HepG2 (cell line): ENCODE results near the gene IGFBP5. TPM values are rescaled to one million over a fixed set of nuclear protein-coding genes. Genes with fewer than 3 reads are reported as not detected.

Experiments used
- ATF7 ChIP-seq, 2 experiments: fragments of 450-650 bp in 1 of 2; sonication (generic) in 1 of 2; formaldehyde crosslinking in 1 of 2; IDR thresholded peaks; 2 replicates each; pipeline versions ENCODE4 v1.4.0 to v1.6.1; 2016 to 2020; ENCODE audit warnings: antibody characterized with exemption in 1 of 2, mild to moderate bottlenecking in 1 of 2, missing genetic modification reagents in 1 of 2
- FOXA3 ChIP-seq: IDR thresholded peaks from 2 replicates; pipeline ENCODE4 v1.6.1; 2016; ENCODE audit warnings: missing genetic modification reagents, missing compliant biosample characterization
- KAT2B ChIP-seq: fragments of 150-350 bp; IDR thresholded peaks from 2 replicates; pipeline ENCODE4 v1.6.1; 2014; ENCODE audit warnings: low read depth, low read length, borderline replicate concordance
- MIXL1 ChIP-seq: IDR thresholded peaks from 2 replicates; pipeline ENCODE4 v1.6.1; 2016
- RXRB ChIP-seq: IDR thresholded peaks from 2 replicates; pipeline ENCODE4 v1.6.1; 2016; ENCODE audit warnings: borderline replicate concordance, missing genetic modification reagents, missing compliant biosample characterization
- TARDBP ChIP-seq: sonication (generic); formaldehyde crosslinking; IDR thresholded peaks from 2 replicates; pipeline ENCODE4 v1.8.0; 2022; ENCODE audit warnings: mild to moderate bottlenecking, missing genetic modification reagents
- TEAD2 ChIP-seq: sonication (generic); formaldehyde crosslinking; IDR thresholded peaks from 2 replicates; pipeline ENCODE4 v1.9.0; 2021; ENCODE audit warnings: missing genetic modification reagents
- THAP11 ChIP-seq: IDR thresholded peaks from 2 replicates; pipeline ENCODE4 v1.6.1; 2016; ENCODE audit warnings: missing biosample characterization, missing genetic modification reagents
- ZNF264 ChIP-seq: sonication (generic); formaldehyde crosslinking; IDR thresholded peaks from 2 replicates; pipeline ENCODE4 v1.4.0; 2020; ENCODE audit warnings: missing genetic modification reagents
- ZNF766 ChIP-seq: sonication (generic); formaldehyde crosslinking; IDR thresholded peaks from 2 replicates; pipeline ENCODE4 v1.5.0; 2020; ENCODE audit warnings: missing genetic modification reagents, borderline replicate concordance
- ZSCAN21 ChIP-seq: sonication (generic); formaldehyde crosslinking; IDR thresholded peaks from 2 replicates; pipeline ENCODE4 v1.8.0; 2022; ENCODE audit warnings: mild to moderate bottlenecking, missing genetic modification reagents, moderate library complexity, borderline replicate concordance
- polyA plus RNA-seq, 8 experiments: library from polyadenylated mRNA; depleted of rRNA in 3 of 8; stranded (reverse) in 7 of 8; unstranded in 1 of 8; fragments of >200 nt; fragmentation: Illumina TruSeq in 4 of 8; extraction: Trizol in 4 of 8; gene quantifications; 2 replicates each; pipeline versions ENCODE4 v1.2.1 to v1.2.3, GENCODE V29; 2011 to 2016; ENCODE audit warnings: low read depth in 4 of 8, missing spikeins in 1 of 8, mixed read lengths in 1 of 8; ENCODE audit not compliant: insufficient read depth in 1 of 8
- total RNA-seq, 5 experiments: library from RNA; depleted of rRNA; stranded (reverse); fragments of >200 nt; fragmentation: Illumina TruSeq; extraction: Trizol; gene quantifications; 2 replicates each; pipeline ENCODE4 v1.2.3, GENCODE V29; 2016; ENCODE audit warnings: low read depth in 1 of 5
- TF ChIP-seq, protein P1 (sequence below), 2 experiments: fragments of 450-650 bp in 1 of 2; sonication (generic) in 1 of 2; formaldehyde crosslinking; IDR thresholded peaks; 2 replicates each; pipeline versions ENCODE4 v1.5.0 to v1.8.0; 2020 to 2022; ENCODE audit warnings: mild to moderate bottlenecking in 1 of 2, missing genetic modification reagents in 1 of 2
- TF ChIP-seq, protein P2 (sequence below), 2 experiments: sonication (generic) in 1 of 2; formaldehyde crosslinking in 1 of 2; IDR thresholded peaks; 2 replicates each; pipeline versions ENCODE4 v1.6.1 to v1.9.0; 2014 to 2022; ENCODE audit warnings: antibody characterized with exemption in 1 of 2, borderline replicate concordance in 1 of 2, inconsistent platforms in 1 of 2, low read depth in 1 of 2, missing genetic modification reagents in 1 of 2
- TF ChIP-seq, protein P3 (sequence below): sonication (generic); formaldehyde crosslinking; IDR thresholded peaks from 2 replicates; pipeline ENCODE4 v1.8.0; 2022; ENCODE audit warnings: missing genetic modification reagents, mild to moderate bottlenecking, moderate library complexity, borderline replicate concordance
- TF ChIP-seq, protein P4 (sequence below): sonication (generic); formaldehyde crosslinking; IDR thresholded peaks from 2 replicates; pipeline ENCODE4 v1.8.1; 2023; ENCODE audit warnings: mild to moderate bottlenecking, inconsistent platforms, moderate library complexity, missing genetic modification reagents, borderline replicate concordance

The IGFBP5 gene
- total and polyA plus RNA-seq, 2 of the 13 experiments (the other 11 are each of a cell fraction or from before 2014, with no cell fraction given) = 0.15 TPM; not detected in 1

DNA sequence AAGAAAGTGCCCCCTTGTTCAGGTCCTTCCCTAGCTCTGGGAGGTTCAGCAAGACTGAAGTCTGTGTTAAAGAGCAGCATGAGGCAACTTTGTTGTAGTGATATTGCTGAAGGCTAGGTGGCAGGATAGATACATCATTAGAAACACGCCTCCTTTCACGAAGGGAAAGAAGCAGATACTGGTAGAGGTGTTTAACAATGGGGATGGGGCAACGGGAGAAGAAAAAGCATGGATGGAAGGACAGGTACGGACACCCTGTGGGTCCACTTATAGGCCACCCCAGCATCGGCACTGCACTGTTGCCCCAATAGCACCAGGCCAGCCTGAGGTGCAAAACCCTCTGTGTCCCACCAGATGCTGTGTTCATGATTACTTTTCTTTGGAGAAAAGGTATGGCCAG, 3.5 kb upstream of the IGFBP5 start (continued):
- TF ChIP-seq, protein P1, sequence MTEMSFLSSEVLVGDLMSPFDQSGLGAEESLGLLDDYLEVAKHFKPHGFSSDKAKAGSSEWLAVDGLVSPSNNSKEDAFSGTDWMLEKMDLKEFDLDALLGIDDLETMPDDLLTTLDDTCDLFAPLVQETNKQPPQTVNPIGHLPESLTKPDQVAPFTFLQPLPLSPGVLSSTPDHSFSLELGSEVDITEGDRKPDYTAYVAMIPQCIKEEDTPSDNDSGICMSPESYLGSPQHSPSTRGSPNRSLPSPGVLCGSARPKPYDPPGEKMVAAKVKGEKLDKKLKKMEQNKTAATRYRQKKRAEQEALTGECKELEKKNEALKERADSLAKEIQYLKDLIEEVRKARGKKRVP (CRISPR knock-in tag; IDR thresholded peaks at IDR 0.05) = peak in 1 of 2 experiments; percentile 42; a peak in 1 of 4 replicates
- 0 out of 2 replicates have a peak, but pooled peaks have one; percentile 26 for TF ChIP-seq FOXA3 (CRISPR knock-in tag)
- TF ChIP-seq THAP11 (CRISPR knock-in tag) = 0 out of 2 replicates have a peak, but pooled peaks have one; percentile 32
- no peak for TF ChIP-seq KAT2B
- no peak for TF ChIP-seq RXRB (CRISPR knock-in tag)
- TF ChIP-seq ZNF766 (CRISPR knock-in tag) = no peak
- TF ChIP-seq TARDBP (CRISPR knock-in tag) = no peak
- TF ChIP-seq, protein P2, sequence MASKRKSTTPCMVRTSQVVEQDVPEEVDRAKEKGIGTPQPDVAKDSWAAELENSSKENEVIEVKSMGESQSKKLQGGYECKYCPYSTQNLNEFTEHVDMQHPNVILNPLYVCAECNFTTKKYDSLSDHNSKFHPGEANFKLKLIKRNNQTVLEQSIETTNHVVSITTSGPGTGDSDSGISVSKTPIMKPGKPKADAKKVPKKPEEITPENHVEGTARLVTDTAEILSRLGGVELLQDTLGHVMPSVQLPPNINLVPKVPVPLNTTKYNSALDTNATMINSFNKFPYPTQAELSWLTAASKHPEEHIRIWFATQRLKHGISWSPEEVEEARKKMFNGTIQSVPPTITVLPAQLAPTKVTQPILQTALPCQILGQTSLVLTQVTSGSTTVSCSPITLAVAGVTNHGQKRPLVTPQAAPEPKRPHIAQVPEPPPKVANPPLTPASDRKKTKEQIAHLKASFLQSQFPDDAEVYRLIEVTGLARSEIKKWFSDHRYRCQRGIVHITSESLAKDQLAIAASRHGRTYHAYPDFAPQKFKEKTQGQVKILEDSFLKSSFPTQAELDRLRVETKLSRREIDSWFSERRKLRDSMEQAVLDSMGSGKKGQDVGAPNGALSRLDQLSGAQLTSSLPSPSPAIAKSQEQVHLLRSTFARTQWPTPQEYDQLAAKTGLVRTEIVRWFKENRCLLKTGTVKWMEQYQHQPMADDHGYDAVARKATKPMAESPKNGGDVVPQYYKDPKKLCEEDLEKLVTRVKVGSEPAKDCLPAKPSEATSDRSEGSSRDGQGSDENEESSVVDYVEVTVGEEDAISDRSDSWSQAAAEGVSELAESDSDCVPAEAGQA (IDR thresholded peaks at IDR 0.05; ENCODE audit: low read depth) = no peak
- TF ChIP-seq, protein P2 (CRISPR knock-in tag; IDR thresholded peaks at IDR 0.05; ENCODE audit: borderline replicate concordance) = no peak
- TF ChIP-seq, protein P3, sequence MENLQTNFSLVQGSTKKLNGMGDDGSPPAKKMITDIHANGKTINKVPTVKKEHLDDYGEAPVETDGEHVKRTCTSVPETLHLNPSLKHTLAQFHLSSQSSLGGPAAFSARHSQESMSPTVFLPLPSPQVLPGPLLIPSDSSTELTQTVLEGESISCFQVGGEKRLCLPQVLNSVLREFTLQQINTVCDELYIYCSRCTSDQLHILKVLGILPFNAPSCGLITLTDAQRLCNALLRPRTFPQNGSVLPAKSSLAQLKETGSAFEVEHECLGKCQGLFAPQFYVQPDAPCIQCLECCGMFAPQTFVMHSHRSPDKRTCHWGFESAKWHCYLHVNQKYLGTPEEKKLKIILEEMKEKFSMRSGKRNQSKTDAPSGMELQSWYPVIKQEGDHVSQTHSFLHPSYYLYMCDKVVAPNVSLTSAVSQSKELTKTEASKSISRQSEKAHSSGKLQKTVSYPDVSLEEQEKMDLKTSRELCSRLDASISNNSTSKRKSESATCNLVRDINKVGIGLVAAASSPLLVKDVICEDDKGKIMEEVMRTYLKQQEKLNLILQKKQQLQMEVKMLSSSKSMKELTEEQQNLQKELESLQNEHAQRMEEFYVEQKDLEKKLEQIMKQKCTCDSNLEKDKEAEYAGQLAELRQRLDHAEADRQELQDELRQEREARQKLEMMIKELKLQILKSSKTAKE = no peak
- TF ChIP-seq ATF7 (IDR thresholded peaks at IDR 0.05) = no peak
- no peak for TF ChIP-seq ATF7 (CRISPR knock-in tag; IDR thresholded peaks at IDR 0.05)
- 0 out of 2 replicates have a peak, but pooled peaks have one; percentile 31 for TF ChIP-seq MIXL1 (CRISPR knock-in tag)
- no peak for TF ChIP-seq ZSCAN21 (CRISPR knock-in tag)
- TF ChIP-seq ZNF264 = no peak
- TF ChIP-seq, protein P4, sequence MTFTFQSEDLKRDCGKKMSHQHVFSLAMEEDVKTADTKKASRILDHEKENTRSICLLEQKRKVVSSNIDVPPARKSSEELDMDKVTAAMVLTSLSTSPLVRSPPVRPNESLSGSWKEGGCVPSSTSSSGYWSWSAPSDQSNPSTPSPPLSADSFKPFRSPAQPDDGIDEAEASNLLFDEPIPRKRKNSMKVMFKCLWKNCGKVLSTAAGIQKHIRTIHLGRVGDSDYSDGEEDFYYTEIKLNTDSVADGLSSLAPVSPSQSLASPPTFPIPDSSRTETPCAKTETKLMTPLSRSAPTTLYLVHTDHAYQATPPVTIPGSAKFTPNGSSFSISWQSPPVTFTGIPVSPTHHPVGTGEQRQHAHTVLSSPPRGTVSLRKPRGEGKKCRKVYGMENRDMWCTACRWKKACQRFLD (CRISPR knock-in tag) = no peak
- TF ChIP-seq TEAD2 = no peak
